ENCODE measurements around the gene UST. TPM values are rescaled to one million over a fixed set of nuclear protein-coding genes. Genes with fewer than 3 reads are reported as not detected.
"Not testable (repeated sequence)": the region's sequence is repeated elsewhere in the genome, so short reads cannot be mapped to it uniquely, and the experiment has no call there.

UST gene
- polyA plus RNA-seq, 5 donors, result 6.5 to 9.8 (median 9.0) TPM

DNA sequence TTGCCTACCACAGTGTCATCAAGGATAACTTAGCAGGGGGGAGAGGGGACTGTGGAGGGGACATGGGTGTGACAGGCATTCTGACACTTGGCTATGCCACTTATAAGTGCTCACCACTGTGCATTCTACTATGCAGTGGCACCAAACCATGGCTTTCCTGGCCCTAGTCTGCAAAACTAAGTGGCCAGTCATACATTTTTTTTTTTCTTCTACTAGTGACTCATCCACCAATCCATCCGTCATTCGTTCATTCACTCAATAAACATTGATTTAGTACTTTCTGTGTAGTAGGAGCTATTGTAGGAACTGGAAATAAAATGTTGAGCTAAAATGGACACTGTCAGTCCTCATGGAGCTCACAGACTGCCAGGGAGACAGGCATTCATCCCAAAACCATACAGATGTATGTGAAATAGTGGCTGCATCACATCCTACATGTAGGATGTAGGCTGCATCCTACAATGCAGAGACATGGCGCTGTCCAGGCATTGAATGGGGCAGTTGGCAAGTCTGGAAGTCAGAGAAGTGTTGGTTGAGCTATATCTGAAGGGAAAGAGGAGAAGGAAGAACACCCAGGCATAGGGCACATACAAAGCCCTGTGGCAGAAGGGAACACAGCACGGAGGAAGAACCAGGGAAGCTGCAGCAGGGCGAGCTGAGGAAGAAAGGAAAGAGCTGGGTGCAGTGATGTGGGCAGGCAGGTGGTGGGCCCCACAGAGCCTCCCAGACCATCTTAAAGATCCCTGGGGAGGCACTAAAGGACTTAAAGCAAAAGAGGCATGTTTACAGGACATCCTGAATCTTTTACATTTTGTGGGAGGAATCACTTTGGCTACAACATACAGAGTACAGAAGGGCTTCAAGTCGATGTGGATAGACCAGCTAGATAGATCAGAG, 224.4 kb downstream of the UST start:
- DNase-seq, result no peak

GRCh38 chr6:148972481-148972880, 225.7 kb downstream of the UST start:
- DNase-seq, result no peak

- no peak for DNase-seq
These were observed 226.8 kb downstream of the UST start for GRCh38 chr6:148973538-148974208.

DNA sequence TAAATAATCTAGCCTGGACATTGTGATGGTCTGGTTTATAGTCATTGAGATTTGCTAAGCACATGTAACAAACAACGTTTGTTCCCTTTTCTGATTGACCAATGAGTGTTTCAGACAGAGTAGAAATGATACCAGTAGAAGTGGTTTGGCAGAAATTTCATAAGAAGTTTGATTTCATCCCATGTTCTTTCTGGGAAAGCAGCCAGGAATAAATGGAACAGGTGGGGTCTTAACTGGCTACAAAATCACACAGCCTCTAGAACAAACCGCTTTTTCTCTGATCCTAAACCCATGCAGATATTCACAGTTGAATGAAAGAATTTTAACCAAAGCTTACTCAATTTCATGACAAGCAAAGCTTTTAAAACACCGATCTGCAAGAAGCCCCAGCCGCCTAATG, 227.5 kb downstream of the UST start:
- DNase-seq, result no peak

DNA sequence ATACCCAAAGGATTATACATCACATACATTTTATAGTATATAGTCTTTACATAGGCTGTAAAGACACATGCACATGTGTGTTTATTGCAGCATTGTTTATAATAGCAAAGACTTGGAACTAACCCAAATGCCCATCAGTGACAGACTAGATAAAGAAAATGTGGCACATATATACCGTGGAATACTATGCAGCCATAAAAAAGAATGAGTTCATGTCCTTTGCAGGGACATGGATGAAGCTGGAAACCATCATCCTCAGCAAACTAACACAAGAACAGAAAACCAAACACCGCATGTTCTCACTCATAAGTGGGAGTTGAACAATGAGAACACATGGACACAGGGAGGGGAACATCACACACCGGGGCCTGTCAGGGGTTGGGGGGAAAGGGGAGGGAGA, 231.5 kb downstream of the UST start:
- DNase-seq, result not testable (repeated sequence)

- DNase-seq, result no peak
These were observed 232.4 kb downstream of the UST start for GRCh38 chr6:148979014-148979901.

GRCh38 chr6:148980234-148980633, 233.4 kb downstream of the UST start:
- DNase-seq, result no peak

DNA sequence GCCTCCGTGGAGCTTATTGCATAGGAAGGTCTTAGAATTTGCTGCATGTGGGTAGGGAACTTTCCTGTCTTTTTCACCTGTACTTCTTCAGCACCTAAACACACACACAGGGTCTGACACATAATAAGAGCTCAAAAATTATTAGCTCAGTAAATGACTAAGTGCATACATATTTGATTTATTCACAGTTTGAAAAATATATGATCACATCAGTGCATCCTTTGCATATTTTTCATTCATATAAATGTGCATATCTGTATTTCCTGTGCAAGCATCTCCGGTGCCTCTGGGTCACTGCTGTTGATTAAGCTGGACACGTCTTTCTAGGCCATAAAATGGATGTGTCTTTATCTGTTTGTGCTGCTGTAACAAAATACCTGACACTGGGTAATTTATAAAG, 234.7 kb downstream of the UST start:
- DNase-seq, result no peak

DNA sequence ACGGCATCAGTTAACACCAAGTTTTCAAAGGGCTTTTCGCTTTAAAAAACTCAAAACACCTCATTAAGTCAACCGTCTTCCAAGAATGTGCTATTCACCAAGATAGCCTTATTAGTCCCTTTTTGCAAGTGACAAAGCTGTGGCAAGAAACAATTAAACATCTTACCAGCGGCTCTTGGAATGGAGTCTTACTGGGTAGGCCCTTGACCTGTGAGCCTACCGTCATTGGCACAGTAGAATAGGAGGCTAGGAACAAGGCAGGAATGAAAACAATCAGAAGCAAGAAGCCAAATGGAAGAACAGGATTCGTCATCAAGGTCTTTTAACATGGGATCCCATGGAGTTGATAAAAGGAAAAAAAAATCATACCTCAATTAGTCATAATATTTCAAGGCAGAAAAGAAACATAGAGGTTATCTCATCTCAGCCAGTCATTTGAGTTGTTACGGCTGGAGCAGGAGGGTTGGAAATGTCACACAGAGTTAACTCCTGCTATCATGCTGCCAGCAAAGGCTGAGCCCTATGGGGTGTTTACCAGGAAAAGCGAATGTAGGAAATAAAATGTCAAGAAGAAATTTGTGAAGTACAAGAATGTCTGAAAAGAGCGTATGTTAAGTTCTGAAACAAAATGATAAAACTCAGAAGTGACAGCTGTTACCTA, 236.4 kb downstream of the UST start:
- DNase-seq, result no peak

DNA sequence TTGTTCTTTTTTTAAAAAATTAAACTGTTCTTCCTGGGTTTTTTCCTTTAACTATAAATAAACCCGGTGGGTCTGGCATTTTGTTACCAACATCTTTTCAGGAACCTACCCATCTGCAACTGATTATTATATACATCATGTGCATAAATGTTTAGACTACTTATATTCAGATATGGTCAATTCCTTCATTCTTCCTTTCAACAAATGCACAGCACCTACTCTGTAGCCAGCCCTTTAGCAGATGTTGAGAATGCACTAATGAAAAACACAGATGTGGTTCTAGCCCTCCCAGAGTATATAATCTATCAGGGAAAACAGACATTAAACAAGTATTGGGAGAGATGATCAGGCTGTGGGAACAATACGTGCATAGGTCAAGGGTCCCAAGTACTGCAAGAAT, 237.1 kb downstream of the UST start:
- no peak for DNase-seq

DNA sequence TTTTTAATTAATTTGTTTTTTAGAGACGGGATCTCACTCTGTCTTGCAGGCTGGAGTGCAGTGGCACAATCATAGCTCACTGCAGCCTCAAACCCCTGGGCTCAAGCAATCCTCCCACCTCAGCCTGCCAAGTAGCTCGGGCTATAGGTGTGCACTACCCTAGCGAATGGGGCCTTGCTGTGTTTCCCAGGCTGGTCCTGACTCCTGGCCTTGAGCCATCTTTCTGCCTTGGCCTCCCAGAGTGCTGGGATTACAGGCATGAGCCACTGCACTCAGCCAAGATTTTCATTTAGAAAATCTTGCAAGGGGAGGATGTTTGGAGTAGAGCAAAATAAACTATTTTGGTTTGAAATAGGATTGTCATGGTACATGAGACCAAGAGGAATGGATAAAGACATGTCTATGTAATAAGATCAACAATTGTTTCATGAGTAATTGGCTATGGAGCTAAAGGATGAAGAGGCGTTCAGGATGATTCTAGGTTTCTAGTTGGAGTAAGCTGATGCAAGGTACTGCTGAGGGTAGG, 237.8 kb downstream of the UST start:
- no peak for DNase-seq

DNA sequence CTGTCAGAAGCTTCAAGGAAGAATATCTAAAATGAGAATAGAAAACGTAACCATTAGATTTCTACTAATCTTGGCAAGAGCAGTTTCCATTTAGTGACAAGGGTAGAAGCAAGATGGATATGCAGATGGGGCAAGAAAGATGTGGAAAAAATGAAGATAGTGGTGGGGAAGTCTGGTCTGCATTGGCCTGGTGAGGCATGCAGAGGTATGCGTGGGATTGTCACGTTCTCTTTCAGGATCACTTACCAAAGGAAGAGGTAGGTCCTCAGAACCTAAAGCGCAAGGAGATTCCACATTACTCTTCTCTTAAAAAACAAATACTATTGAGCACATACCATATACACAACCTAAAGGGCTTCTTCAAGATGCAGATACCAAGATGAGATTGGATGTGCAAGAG, 238.7 kb downstream of the UST start:
- no peak for DNase-seq

DNA sequence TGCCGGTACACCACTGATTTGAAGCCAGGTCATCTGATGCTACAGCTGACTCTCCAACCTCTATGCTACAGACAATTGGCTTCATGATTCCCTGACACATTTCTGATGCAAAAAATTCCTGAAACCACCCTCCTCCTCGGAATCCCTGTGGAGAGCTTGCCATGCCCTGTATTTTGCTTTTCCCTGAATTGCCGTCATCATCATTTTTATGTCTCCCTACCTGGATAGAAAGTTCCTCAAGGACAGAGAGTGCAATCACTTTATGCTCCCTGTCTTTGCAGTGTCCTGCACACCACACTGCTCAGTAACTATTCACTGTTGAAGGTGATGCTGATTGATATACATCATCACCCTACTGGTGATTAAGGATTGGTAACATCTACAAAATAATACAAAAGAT, 239.8 kb downstream of the UST start:
- DNase-seq, result no peak

- DNase-seq, result no peak
These were observed 241.2 kb downstream of the UST start for GRCh38 chr6:148987982-148988381.

GRCh38 chr6:148989585-148989984, 242.8 kb downstream of the UST start:
- DNase-seq, result no peak

DNA sequence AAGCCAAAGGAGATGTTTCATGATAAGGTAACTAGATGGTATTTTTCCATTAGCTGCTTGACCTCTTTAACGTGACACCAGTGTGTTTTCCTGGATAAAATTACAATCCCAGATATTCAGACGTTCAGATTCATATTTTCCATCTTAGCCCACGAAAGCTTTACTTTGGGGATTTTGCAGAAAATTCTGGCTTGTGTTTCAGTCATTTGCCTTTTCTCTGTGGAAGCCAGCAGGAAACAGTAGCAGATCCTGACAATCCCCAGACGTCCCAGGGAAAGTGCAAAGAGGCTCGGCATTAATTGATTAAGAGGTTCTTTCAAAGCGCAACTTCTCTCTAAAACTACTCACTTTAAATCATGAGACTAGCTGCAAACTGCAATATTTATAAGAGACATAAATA, 243.6 kb downstream of the UST start:
- DNase-seq, result no peak

- no peak for DNase-seq
These were observed 250.0 kb downstream of the UST start for GRCh38 chr6:148996815-148997214.

- DNase-seq, result no peak
These were observed 251.0 kb downstream of the UST start for GRCh38 chr6:148997865-148998264.

DNA sequence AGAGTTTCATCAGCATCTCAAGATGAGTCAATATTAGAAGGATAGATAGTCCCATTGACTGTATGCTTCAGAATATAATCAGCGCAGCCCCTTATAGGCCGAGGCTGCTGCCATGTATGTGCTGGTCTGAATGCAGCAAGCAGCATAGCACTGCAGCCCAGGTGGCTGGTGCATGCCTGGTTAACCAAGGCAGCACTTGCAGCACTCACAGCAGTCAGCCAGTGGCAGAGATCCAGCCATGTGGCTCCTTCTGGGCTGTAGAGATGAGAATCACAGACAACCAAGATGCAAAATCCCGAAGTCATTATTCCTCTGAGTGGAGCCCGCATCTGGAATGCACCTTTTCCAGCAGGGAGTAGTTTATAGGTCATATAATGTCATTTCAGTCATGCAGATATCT, 251.9 kb downstream of the UST start:
- DNase-seq, result no peak

GRCh38 chr6:148999501-148999900, 252.7 kb downstream of the UST start:
- DNase-seq, result no peak

DNA sequence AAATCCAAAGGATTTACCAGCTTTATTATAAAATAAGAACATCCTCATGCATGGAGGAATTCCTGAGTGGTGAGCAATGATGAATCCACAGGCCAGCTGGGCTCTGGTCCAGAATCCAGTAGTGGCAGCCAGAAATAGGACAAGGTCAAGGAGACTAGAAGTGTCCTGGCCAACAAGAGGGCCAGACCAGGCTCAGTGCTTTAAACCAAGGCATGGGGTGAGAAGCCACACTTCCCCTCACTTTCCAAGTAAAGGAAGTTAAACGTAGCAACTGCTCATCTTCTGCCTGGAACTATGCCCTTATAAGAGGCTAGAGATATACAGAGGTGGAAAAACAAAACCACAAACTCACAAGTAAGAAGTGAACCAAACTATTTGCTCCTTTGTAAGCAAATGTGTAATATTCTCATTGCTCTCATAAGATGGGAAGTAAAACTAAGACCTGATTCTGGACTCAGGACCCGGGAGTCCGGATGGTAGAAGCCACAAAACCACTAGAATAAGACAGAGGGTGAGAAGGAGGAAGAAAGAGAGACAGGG, 253.2 kb downstream of the UST start:
- peak; percentile 29 to 39 for DNase-seq
